ENCODE data around the gene GOLPH3.

GRCh38 chr5:32195265-32195664 is 21.1 kb upstream of the GOLPH3 start:
- TF ChIP-seq POLR2A (IDR thresholded peaks at IDR 0.05; ENCODE audit: low read depth, low read length) (no peak), POLR2AphosphoS5 (IDR thresholded peaks at IDR 0.05; ENCODE audit: low read depth, low read length) (no peak), TAF1 (IDR thresholded peaks at IDR 0.05; ENCODE audit: borderline replicate concordance, low read depth, low read length) (no peak)
